Activated CD8-positive, alpha-beta memory T cell treated with anti-CD3 and anti-CD28 coated beads for 4 hours (primary cell): Measurements from ENCODE around the gene TMC4.

Source experiments
- DNase-seq, 2 donors: peaks; one replicate each; pipeline ENCODE4 v3.0.0-alpha.2; 2020; ENCODE audit warnings: low read depth in 2 of 2

The TMC4 gene

DNA sequence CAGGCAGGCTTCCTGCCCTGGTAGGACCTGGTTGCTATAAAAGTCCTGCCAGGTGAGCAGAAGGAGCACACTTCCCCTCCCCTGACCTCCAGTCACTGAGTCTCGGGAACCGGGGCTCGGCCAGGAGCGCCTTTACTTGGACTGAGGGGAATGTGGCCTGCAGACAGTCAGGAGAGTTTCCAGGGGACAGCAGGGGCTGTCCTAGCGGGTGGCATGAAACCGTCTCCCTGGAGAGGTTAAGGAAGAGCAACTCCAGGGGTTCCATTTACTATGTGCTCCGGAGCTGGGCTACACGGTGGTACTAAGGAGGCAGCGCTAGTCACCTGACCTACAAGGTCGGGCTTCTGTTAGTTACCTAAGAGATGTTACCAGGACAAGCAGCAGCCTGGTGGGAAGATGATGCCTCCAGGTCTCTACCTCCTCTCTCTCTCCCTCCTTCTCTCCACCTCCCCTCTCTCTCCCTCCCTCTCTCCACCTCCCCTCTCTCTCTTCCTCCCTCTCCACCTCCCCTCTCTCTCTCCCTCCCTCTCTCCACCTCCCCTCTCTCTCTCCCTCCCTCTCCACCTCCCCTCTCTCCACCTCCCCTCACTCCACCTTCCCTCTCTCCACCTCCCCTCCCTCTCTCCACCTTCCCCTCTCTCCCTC, 39.5 kb downstream of the TMC4 start:
- DNase-seq, result no peak

DNA sequence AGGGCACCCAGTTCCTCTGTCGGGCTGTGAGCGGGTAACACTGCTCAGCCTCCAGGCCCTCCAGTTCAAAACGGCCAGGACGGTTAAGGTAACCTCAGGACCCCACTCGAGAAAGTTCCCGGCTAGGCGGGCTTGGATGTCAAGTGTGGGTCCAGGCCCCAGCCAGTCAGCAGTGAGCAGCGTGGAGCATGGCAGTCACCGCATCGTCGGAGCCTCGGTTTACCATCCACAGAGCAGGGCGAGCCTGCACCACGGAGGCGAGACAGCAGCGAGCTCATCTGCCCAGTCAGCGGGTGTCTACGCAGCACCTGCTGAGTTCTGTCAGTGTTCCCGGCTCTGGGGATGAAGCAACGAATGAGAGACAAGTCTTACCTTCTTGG, 43.4 kb downstream of the TMC4 start:
- no peak for DNase-seq

DNA sequence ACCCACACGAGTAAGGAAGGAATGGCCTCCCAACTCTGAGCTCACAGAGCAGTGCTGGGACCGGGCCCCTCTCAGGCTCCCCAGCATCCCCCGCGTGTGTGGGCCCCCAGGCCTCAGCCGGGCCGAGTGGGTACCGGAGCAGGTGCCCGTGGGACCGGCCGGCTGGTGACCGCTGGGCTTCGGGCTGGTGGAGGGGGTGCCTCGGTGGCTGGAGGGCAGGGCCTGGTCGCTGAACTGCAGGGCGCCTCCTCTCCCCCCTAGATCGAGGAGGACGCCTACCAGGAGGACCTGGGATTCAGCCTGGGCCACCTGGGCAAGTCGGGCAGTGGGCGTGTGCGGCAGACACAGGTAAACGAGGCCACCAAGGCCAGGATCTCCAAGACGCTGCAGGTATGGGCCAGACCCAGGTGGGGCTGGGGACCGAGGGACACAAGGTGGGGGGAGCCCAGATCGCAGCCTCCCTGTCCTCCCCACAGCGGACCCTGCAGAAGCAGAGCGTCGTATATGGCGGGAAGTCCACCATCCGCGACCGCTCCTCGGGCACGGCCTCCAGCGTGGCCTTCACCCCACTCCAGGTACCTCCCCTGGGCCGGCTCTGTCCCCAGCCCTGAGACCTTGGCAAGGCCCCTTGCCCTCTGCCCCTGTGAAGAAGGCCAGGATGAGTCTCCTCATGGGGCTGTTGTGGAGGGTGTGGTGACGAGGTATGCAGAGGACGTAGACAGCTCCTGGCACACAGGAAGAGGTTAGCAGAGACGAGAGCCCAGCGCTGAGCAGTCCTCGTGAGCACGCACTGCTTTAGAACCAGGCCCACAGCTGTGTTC, 44.0 kb downstream of the TMC4 start:
- no peak for DNase-seq

GRCh38 chr19:54128441-54128725, 44.6 kb downstream of the TMC4 start:
- no peak for DNase-seq

GRCh38 chr19:54127688-54128440, 45.1 kb downstream of the TMC4 start:
- DNase-seq, result no peak

DNA sequence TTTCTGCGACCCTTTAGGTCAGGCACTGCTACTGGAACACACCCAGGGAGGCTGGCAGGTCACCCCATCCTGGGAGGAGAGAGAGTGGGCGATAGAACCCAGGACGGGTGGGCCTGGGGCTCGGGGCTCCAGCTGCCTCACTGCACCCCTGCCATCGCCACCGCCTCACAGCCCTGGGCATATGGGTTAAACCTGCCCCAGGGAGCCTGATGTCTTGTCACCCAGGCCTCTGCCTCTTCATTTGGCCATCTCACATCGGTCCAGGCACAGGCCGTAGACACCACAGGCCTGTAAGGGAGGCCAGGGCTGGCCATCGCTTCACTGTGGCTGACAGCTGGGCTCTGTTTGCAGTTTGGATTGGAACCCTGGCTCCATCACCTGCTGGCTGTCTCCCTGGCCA, 47.2 kb downstream of the TMC4 start:
- no peak for DNase-seq

DNA sequence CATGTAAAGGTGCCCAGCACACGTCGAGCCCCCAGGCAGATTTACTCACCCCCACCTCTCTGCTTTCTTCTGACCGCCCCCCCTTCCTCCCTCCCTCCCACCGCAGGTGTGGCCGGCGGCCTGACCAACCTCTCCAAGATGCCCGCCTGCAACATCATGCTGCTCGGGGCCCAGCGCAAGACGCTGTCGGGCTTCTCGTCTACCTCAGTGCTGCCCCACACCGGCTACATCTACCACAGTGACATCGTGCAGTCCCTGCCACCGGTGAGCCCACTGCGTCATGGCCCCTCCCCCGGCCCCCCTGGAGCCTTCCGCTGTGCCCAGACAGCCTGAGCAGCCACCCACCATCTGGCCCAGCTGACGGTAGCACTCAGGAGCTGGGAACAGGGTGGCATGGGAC, 48.6 kb downstream of the TMC4 start:
- DNase-seq, result no peak

DNA sequence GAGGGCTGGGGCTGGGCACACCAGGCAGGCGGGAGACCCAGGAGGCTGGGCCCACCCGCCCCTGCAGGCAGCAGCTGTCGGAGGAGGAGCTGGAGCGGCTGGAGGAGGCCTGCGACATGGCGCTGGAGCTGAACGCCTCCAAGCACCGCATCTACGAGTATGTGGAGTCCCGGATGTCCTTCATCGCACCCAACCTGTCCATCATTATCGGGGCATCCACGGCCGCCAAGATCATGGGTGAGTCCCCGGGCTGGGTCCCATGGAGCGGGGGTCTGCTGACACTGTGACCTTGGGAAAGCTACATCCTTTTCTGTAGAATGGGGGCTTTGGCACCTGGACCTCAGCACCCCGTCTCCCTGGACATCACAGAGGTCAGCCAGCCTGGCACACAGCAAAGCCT, 49.3 kb downstream of the TMC4 start:
- DNase-seq, result no peak

GRCh38 chr19:54121259-54121658, 51.7 kb downstream of the TMC4 start:
- no peak for DNase-seq

DNA sequence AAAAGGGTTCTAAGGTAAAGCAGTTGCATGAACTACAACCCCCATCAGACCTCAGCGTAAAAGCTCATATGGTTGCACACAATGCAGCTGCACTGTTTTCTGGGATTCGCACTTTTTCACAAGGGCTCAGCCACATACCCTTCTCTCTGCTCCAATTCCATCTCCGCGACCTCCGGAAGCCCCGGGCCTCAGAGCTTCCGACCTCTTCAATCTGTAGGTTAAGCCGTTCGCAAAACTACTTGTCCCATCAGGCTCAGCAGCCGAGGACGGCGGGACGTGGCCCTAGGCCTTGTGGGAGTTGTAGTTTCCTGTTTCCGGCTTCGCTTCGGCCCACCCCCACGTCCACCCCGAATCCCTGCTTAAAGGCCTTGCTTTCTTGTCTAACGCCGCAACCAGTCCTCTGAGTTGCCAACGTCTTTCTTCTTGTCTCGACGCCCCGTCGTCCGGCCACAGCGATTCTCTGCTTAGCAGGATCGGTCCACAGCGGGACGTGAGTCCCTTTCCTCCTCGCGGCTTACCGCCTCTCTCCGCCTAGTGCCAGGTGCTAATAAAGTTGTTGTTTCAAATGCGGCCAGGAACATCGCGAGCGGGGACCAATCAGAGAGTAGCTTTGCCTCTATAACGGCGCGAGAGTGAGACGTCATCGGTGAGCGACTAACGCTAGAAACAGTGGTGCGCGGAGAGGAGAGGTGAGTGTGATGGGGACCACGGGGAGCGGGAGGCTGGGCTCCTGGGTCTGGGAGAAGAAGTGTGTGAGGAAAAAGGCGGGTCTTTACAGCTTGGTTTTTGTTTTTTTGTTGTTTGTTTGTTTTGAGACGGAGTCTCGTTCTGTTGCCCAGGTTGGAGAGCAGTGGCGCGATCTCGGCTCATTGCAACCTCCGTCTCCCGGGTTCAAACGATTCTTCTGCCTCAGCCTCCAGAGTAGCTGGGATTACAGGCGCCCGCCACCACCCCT, 57.6 kb downstream of the TMC4 start, which contains the start of the genes PRPF31 and TFPT:
PRPF31 (plus strand) TSS at position 646 of the 955 bp plus-strand sequence. CDS start 2,525 bp downstream, outside the sequence.
TFPT (minus strand) TSS at position 549 of the 955 bp plus-strand sequence; CDS start at position 161, 388 bp downstream.
- peak; percentile 91 to 94 for DNase-seq

GRCh38 chr19:54114340-54115108, 58.4 kb downstream of the TMC4 start:
- DNase-seq, result no peak
